Measurements from ENCODE around the gene ATP10B.

DNA sequence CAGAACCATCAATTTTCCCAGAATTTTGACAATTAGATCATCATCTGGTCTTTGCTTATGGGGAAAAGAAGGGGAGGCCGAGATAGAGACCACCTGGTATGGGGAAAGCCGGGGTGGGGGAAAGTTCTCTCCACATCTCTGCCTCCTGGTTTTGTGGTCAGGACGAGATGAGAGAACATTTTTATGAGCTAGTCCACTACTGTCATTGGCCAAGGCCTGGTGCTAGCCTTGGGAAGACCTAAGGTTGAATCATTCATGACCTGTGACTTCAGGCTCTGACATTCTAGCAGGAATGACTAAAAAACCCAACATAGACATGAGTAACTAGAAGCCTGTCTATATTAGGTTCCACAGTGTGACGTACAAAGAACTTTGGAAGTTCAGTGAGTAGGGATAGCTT, 295.2 kb downstream of the ATP10B start:
- TF ChIP-seq, protein P1, sequence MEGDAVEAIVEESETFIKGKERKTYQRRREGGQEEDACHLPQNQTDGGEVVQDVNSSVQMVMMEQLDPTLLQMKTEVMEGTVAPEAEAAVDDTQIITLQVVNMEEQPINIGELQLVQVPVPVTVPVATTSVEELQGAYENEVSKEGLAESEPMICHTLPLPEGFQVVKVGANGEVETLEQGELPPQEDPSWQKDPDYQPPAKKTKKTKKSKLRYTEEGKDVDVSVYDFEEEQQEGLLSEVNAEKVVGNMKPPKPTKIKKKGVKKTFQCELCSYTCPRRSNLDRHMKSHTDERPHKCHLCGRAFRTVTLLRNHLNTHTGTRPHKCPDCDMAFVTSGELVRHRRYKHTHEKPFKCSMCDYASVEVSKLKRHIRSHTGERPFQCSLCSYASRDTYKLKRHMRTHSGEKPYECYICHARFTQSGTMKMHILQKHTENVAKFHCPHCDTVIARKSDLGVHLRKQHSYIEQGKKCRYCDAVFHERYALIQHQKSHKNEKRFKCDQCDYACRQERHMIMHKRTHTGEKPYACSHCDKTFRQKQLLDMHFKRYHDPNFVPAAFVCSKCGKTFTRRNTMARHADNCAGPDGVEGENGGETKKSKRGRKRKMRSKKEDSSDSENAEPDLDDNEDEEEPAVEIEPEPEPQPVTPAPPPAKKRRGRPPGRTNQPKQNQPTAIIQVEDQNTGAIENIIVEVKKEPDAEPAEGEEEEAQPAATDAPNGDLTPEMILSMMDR (IDR thresholded peaks at IDR 0.05) = no peak
- TF ChIP-seq POLR2A (IDR thresholded peaks at IDR 0.05) = no peak
